HG02798 (cell line): Measurements from ENCODE around the gene UBE2A.

Experiments
- ATAC-seq: cut with Tn5 transposase; IDR thresholded peaks from one replicate; pipeline ENCODE4 v1.9.1; 2021; ENCODE audit warnings: mild to moderate bottlenecking; ENCODE audit not compliant: unreplicated experiment, poor library complexity

UBE2A gene

GRCh38 chrX:119574394-119575266 is at the start of gene UBE2A:
UBE2A (plus strand) TSS chrX:119574563; CDS start chrX:119574712, 149 bp downstream.
- peak; percentile 88 for ATAC-seq

GRCh38 chrX:119529345-119530276 is 44.8 kb upstream of the UBE2A start:
- no peak for ATAC-seq

GRCh38 chrX:119537487-119537886 is 36.9 kb upstream of the UBE2A start:
- ATAC-seq: no peak

GRCh38 chrX:119539872-119540271 is 34.5 kb upstream of the UBE2A start:
- ATAC-seq: no peak

- no peak for ATAC-seq
Observed at GRCh38 chrX:119541188-119541587, 33.2 kb upstream of the UBE2A start.

GRCh38 chrX:119549327-119550016 is 24.9 kb upstream of the UBE2A start:
- ATAC-seq: peak; percentile 39

- ATAC-seq: no peak
Observed at GRCh38 chrX:119552508-119552907, 21.9 kb upstream of the UBE2A start.

GRCh38 chrX:119565107-119565663 is 9.2 kb upstream of the UBE2A start, which contains the start of gene STEEP1:
STEEP1 (minus strand) TSS chrX:119565409; CDS start chrX:119565355, 54 bp downstream.
- ATAC-seq: peak; percentile 91

- ATAC-seq: no peak
Observed at GRCh38 chrX:119570351-119570835, 4.0 kb upstream of the UBE2A start.

- no peak for ATAC-seq
Observed at GRCh38 chrX:119573222-119573621, 1.1 kb upstream of the UBE2A start.

- peak; percentile 17 for ATAC-seq
Observed at GRCh38 chrX:119573840-119574393, 446 bp upstream of the UBE2A start.

- no peak for ATAC-seq
Observed at GRCh38 chrX:119579414-119579813, 5.1 kb downstream of the UBE2A start.

GRCh38 chrX:119583431-119584059 is 9.2 kb downstream of the UBE2A start:
- no peak for ATAC-seq

- no peak for ATAC-seq
Observed at GRCh38 chrX:119589810-119590209, 15.4 kb downstream of the UBE2A start.

- ATAC-seq: no peak
Observed at GRCh38 chrX:119602701-119603255, 28.4 kb downstream of the UBE2A start.

GRCh38 chrX:119604766-119605463 is 30.6 kb downstream of the UBE2A start:
- no peak for ATAC-seq

- peak; percentile 28 for ATAC-seq
Observed at GRCh38 chrX:119605464-119606279, 31.3 kb downstream of the UBE2A start.
